DOHH2 (cell line): Measurements from ENCODE around the gene KCNH5.

Experiments
- H3F3A ChIP-seq: fragments of 200-600 bp; sonication (generic), shearing (Covaris generic); 2 replicates; pipeline ENCODE4 v1.6.0; 2016; ENCODE audit warnings: antibody characterized with exemption, mild to moderate bottlenecking; ENCODE audit not compliant: control insufficient read depth, insufficient read depth
- H3K27ac ChIP-seq: fragments of 200-600 bp; sonication (generic); 2 replicates; pipeline ENCODE4 v1.5.1; 2014; ENCODE audit warnings: low read depth, mild to moderate bottlenecking, low read length, moderate library complexity
- H3K27me3 ChIP-seq: fragments of 200-600 bp; sonication (generic); 2 replicates; pipeline ENCODE4 v1.6.1; 2014; ENCODE audit warnings: mild to moderate bottlenecking, low read length, mixed read lengths; ENCODE audit not compliant: control insufficient read depth
- H3K36me3 ChIP-seq: fragments of 200-600 bp; sonication (generic); 2 replicates; pipeline ENCODE4 v1.6.1; 2014; ENCODE audit warnings: mild to moderate bottlenecking, low read length, moderate library complexity, mixed read lengths; ENCODE audit not compliant: control insufficient read depth
- H3K4me1 ChIP-seq: fragments of 200-600 bp; sonication (generic); 2 replicates; pipeline ENCODE4 v1.6.1; 2014; ENCODE audit warnings: mild to moderate bottlenecking, low read length, mixed read lengths; ENCODE audit not compliant: control insufficient read depth
- H3K4me2 ChIP-seq: fragments of 200-600 bp; sonication (generic); 2 replicates; pipeline ENCODE4 v1.6.0; 2014; ENCODE audit warnings: mild to moderate bottlenecking, low read length, moderate library complexity
- H3K4me3 ChIP-seq: fragments of 200-600 bp; sonication (generic); 2 replicates; pipeline ENCODE4 v1.5.1; 2014; ENCODE audit warnings: mild to moderate bottlenecking, low read length, mixed read lengths
- H3K79me2 ChIP-seq: fragments of 200-600 bp; sonication (generic); 2 replicates; pipeline ENCODE4 v1.6.1; 2014; ENCODE audit warnings: mild to moderate bottlenecking, low read length, mixed read lengths; ENCODE audit not compliant: control insufficient read depth
- H3K9me2 ChIP-seq: fragments of 200-600 bp; sonication (generic); replicated peaks from 2 replicates; pipeline ENCODE4 v1.6.1; 2014; ENCODE audit warnings: mild to moderate bottlenecking, low read length, mixed read lengths; ENCODE audit not compliant: control insufficient read depth
- H3K9me3 ChIP-seq: fragments of 200-600 bp; sonication (generic); 2 replicates; pipeline ENCODE4 v1.6.1; 2014; ENCODE audit warnings: antibody characterized with exemption, low read length, mixed read lengths; ENCODE audit not compliant: control insufficient read depth, insufficient read depth
- H4K20me1 ChIP-seq: fragments of 200-600 bp; sonication (generic); 2 replicates; pipeline ENCODE4 v1.6.0; 2014; ENCODE audit warnings: low read depth, mild to moderate bottlenecking, antibody characterized with exemption, low read length, moderate library complexity; ENCODE audit not compliant: control insufficient read depth, insufficient read depth
- EZH2phosphoT487 ChIP-seq: fragments of 200-600 bp; sonication (generic); IDR thresholded peaks from 2 replicates; pipeline ENCODE4 v1.6.1; 2017; ENCODE audit warnings: borderline replicate concordance, mild to moderate bottlenecking, antibody characterized with exemption, low read length, moderate library complexity, mixed read lengths
- TF ChIP-seq, protein P1 (sequence below): fragments of 200-600 bp; sonication (generic); IDR thresholded peaks from one replicate; pipeline ENCODE4 v1.5.1; 2014; ENCODE audit warnings: antibody characterized with exemption, mild to moderate bottlenecking, low read depth, low read length; ENCODE audit not compliant: poor library complexity, severe bottlenecking

The KCNH5 gene

DNA sequence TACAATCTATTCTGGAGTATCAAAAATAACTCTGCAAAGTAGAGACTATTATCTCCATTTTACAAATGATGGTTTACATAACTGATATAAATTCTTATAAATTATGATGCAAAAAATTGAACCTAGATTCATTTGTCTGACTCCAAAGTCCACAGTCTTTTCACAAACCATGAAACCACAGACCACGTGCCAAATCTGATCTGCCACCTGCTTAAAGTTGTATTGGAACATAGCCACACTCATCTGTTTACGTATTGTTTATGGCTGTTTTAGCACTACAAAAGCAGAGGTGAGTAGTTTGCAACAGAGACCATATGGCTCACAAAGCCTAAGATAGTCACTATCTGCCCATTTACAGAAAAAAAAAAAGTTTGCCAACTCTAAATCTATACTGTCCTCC lies 105.3 kb downstream of the KCNH5 start:
- Histone ChIP-seq H3K9me2 (no peaks in the 10 kb centered on the region), H3K4me3 (no peak overlapping the region)

GRCh38 chr14:62938778-62939177 lies 106.5 kb downstream of the KCNH5 start:
- no peak for TF ChIP-seq EZH2phosphoT487
- TF ChIP-seq, protein P1, sequence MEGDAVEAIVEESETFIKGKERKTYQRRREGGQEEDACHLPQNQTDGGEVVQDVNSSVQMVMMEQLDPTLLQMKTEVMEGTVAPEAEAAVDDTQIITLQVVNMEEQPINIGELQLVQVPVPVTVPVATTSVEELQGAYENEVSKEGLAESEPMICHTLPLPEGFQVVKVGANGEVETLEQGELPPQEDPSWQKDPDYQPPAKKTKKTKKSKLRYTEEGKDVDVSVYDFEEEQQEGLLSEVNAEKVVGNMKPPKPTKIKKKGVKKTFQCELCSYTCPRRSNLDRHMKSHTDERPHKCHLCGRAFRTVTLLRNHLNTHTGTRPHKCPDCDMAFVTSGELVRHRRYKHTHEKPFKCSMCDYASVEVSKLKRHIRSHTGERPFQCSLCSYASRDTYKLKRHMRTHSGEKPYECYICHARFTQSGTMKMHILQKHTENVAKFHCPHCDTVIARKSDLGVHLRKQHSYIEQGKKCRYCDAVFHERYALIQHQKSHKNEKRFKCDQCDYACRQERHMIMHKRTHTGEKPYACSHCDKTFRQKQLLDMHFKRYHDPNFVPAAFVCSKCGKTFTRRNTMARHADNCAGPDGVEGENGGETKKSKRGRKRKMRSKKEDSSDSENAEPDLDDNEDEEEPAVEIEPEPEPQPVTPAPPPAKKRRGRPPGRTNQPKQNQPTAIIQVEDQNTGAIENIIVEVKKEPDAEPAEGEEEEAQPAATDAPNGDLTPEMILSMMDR = no peak
- Histone ChIP-seq H3K4me2 (no peak overlapping the region), H3K4me3 (no peak overlapping the region), H3K9me2 (no peaks in the 10 kb centered on the region), H3K9me3 (no peaks in the 10 kb centered on the region), H3F3A (no peaks in the 10 kb centered on the region), H3K27me3 (no peaks in the 10 kb centered on the region), H4K20me1 (no peaks in the 10 kb centered on the region), H3K27ac (no peak overlapping the region), H3K36me3 (no peaks in the 10 kb centered on the region), H3K4me1 (no peaks in the 10 kb centered on the region), H3K79me2 (no peaks in the 10 kb centered on the region)

More for the DNA sequence above, 105.3 kb downstream of the KCNH5 start:
- H3K27me3 ChIP-seq = no peaks in the 10 kb centered on the region
- H3K27ac ChIP-seq = no peak overlapping the region
- H3K4me2 ChIP-seq = no peak overlapping the region
- H3K4me1 ChIP-seq = no peaks in the 10 kb centered on the region
- no peaks in the 10 kb centered on the region for H3K36me3 ChIP-seq
- no peaks in the 10 kb centered on the region for H3K9me3 ChIP-seq
- H4K20me1 ChIP-seq = no peaks in the 10 kb centered on the region
- no peak for TF ChIP-seq EZH2phosphoT487
- TF ChIP-seq, protein P1 = no peak
- H3F3A ChIP-seq = no peaks in the 10 kb centered on the region
- no peaks in the 10 kb centered on the region for H3K79me2 ChIP-seq

DNA sequence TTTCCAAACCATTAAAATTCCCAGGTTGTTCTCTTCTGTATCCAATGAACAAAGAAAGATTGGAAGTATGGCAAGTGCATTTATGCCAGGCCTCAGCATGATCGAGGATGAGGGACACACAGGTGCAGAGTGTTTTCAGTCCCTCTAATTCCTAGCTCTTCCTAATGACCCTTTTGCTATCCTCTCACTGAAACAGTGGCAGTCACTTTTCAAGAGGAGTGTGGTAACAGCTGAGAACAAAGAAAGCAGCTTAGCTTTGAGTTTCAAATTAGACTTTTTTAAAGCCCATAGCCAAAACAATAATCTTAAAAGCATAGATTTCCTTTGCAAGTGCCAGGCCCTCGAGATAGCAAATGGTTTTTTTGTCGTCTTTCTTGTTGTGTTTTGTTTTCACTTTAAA lies 110.8 kb downstream of the KCNH5 start:
- no peaks in the 10 kb centered on the region for H3K27me3 ChIP-seq
- H3K4me3 ChIP-seq = no peak overlapping the region
- H3K27ac ChIP-seq = no peak overlapping the region
- no peak overlapping the region for H3K4me2 ChIP-seq
- H3K9me2 ChIP-seq = no peaks in the 10 kb centered on the region
- TF ChIP-seq, protein P1 = no peak
- TF ChIP-seq EZH2phosphoT487 = no peak
- H3K4me1 ChIP-seq = no peaks in the 10 kb centered on the region
- H3K79me2 ChIP-seq = no peaks in the 10 kb centered on the region
- no peaks in the 10 kb centered on the region for H4K20me1 ChIP-seq
- no peaks in the 10 kb centered on the region for H3K36me3 ChIP-seq
- no peaks in the 10 kb centered on the region for H3F3A ChIP-seq
- H3K9me3 ChIP-seq = no peaks in the 10 kb centered on the region

GRCh38 chr14:62921466-62921865 lies 123.8 kb downstream of the KCNH5 start:
- H3K27ac ChIP-seq = no peak overlapping the region
- H3F3A ChIP-seq = no peaks in the 10 kb centered on the region
- no peak overlapping the region for H3K4me3 ChIP-seq
- no peaks in the 10 kb centered on the region for H3K4me1 ChIP-seq
- no peaks in the 10 kb centered on the region for H3K27me3 ChIP-seq
- no peaks in the 10 kb centered on the region for H4K20me1 ChIP-seq
- H3K79me2 ChIP-seq = no peaks in the 10 kb centered on the region
- no peak for TF ChIP-seq EZH2phosphoT487
- H3K4me2 ChIP-seq = no peak overlapping the region
- no peaks in the 10 kb centered on the region for H3K36me3 ChIP-seq
- H3K9me3 ChIP-seq = no peaks in the 10 kb centered on the region
- no peaks in the 10 kb centered on the region for H3K9me2 ChIP-seq
